ENCODE measurements around the gene TAX1BP1. TPM values are rescaled to one million over a fixed set of nuclear protein-coding genes. Genes with fewer than 3 reads are reported as not detected.

TAX1BP1 gene
- total RNA-seq, 2 experiments from 2014 or later = 53.1 to 53.9 TPM

DNA sequence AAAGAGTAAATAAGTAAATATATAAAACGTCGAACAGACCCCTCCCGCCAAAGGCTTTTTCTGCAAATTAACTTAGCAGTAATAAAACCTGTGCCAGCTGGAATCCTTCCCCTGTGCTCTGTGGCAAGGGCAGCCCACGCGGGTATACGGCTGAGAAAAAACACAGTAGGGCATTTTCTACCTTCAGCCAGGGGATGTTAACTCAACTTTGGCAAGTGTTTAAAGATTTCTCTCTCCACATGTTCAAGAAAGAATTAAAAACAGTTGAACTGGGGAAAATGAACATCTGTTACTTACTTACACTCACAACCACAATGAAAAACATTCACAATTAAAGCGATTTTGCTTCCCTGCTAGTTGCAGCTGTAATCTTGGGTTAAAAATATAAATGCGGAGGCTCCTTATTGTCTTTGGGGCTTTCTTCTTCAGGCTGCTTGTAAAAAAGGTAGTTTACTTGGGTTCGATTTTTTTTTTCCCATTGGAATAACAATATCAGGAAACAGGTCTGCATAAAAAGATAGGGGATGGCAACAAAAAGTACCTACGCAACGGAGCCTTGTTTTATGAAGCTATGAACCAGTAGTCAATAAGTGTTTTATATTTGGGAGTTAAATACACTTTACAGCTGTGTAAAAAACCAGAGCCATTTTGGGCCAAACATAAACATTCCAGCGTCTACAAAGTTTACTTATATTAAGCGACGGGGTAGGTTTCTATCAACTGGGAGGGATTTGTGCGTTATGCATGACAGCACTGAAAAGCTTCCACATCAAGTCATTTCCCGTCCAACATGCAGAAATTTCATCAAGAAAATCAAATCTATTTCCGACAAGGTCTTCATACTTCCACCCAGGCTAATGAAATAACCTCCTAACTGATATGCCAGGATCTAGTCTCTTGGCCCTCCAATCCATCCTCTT, 132.7 kb downstream of the TAX1BP1 start:
- H3K9me3 Mint-ChIP-seq (ENCODE audit: insufficient read depth) = no peaks in the 10 kb centered on the region
- ChIA-PET CTCF (no interaction called here), POLR2A (no interaction called here)

DNA sequence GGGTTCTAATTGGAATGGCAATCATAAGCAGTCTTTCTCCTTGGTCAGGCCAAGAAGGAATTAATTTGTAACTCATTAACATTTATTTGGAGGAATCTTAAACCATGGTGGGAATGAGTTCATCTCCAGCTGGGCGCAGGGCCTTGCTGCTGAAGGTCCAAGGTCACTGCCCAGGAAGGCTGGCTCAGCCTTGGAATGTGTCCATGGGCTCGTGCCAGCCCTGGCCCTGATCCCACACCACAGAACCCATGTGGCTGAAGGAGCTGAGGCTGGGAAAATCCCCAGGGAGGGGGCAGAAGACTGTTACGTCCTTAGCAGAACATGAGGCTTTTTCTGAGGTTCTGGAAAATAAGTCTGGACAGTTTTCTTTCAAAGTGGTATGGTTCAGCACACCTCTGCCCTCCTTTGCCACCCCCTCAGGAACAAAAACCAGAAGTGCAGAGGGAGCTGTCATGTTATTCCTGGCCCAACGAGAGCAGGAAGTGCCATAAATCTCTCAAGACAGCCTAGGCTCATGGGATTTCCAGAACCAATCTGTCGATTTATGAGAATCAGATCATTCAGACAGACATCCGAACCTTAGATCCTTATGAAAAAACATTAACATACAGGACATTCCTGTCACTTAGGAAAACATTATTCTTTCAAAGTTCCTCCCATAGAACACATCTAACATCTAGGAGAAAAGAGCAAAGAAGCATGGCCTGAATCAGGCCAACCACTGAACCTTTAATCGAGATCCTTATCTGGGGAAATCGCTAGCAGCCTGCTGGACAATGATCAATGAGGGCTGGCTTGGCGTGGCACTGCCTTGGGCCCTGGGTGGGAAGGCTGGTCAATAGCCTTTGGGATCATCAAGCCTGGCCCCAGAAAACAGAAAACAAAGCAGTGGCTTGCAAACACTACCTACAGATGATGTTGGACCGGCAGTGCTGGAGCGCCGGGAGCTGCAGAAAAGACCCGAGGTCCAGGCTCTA, 134.3 kb downstream of the TAX1BP1 start:
- ChIA-PET POLR2A (no interaction called here), CTCF (no interaction called here)
- no peaks in the 10 kb centered on the region for H3K36me3 Mint-ChIP-seq (ENCODE audit: low read depth)
- no peaks in the 10 kb centered on the region for H3K9me3 Mint-ChIP-seq (ENCODE audit: insufficient read depth)
- DNase-seq (no peak), ATAC-seq (no peak)
- H3K4me3 Mint-ChIP-seq = no peak overlapping the region
- peaks cover 2% of the 10 kb centered on the region for H3K4me1 Mint-ChIP-seq (ENCODE audit: low read depth)
- no peak overlapping the region for H3K27ac Mint-ChIP-seq
- H3K27me3 Mint-ChIP-seq (ENCODE audit: low read depth) = peaks cover 6% of the 10 kb centered on the region

More for the DNA sequence above, 132.7 kb downstream of the TAX1BP1 start:
- Mint-ChIP-seq H3K4me1 (ENCODE audit: low read depth) (peaks cover under 1% of the 10 kb centered on the region), H3K27ac (no peak overlapping the region), H3K36me3 (ENCODE audit: low read depth) (no peaks in the 10 kb centered on the region), H3K4me3 (no peak overlapping the region), H3K27me3 (ENCODE audit: low read depth) (peaks cover 6% of the 10 kb centered on the region)
- ATAC-seq = no peak
- no peak for DNase-seq

DNA sequence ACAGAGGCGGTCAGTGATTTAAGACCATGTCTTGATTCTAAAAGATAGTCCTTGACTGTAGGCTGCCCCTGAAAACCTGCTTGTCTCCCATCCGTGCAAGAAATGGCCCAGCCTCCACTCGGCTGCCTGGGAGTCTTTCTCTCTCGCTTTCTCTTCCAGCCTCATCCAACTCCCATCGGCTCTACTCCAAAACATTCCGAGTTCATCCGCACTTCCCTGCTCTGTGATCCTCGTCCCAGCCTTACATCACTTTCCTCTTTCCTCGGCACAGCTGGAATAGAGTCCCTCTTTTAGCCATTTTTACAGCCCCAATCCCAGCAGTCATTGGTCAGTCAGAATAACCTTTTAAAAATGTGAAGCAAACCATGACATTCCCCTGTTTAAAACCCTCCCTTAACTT, 135.1 kb downstream of the TAX1BP1 start:
- DNase-seq (no peak), ATAC-seq (no peak)
- Mint-ChIP-seq H3K4me1 (ENCODE audit: low read depth) (peaks cover 2% of the 10 kb centered on the region), H3K27me3 (ENCODE audit: low read depth) (peaks cover 6% of the 10 kb centered on the region), H3K4me3 (no peak overlapping the region), H3K27ac (no peak overlapping the region), H3K9me3 (ENCODE audit: insufficient read depth) (no peaks in the 10 kb centered on the region), H3K36me3 (ENCODE audit: low read depth) (no peaks in the 10 kb centered on the region)
- POLR2A ChIA-PET = no interaction called here
- CTCF ChIA-PET = no interaction called here

DNA sequence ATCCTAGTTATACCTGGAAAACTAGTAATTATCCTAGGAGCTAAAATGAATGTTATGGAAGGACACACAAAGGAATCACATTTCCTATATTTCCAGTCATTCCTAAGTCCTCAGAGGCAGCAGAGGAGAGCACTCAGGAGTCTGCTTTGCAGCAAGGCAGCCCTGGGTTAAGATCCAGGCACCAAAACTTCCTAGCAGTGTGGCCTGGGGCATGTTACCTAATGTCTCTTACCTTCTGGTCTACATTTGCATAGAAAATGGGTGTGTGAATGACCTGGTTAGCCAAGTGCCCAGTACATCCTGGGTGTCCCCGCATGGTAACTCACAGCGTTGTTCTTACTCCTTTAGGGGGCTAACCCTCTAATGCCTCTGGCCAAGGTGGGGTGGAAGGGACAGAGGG, 135.9 kb downstream of the TAX1BP1 start:
- Mint-ChIP-seq H3K9me3 (ENCODE audit: insufficient read depth) (no peaks in the 10 kb centered on the region), H3K27me3 (ENCODE audit: low read depth) (peaks cover 6% of the 10 kb centered on the region), H3K4me3 (no peak overlapping the region), H3K4me1 (ENCODE audit: low read depth) (peaks cover 2% of the 10 kb centered on the region), H3K27ac (no peak overlapping the region), H3K36me3 (ENCODE audit: low read depth) (no peaks in the 10 kb centered on the region)
- DNase-seq (no peak), ATAC-seq (no peak)
- CTCF ChIA-PET = no interaction called here
- POLR2A ChIA-PET = no interaction called here

DNA sequence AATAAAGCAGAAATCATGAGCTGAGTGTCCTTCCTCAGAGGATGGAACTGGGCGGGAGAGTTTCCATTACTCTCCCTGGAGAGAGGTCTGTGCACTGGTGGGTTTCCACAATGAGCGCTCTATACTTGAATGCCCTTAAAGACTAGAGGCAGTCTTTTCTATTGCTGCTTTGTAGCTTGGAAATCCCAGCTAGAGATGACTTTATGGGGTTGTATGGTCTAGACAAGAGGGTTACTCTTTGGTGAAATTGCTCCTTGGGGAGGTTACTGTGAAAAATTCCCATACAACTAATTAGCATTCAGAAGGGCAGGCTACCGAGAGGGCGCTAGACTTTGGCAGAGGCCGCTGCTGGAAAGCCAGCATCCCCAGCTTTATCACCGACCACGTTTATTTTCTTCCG, 136.8 kb downstream of the TAX1BP1 start:
- H3K9me3 Mint-ChIP-seq (ENCODE audit: insufficient read depth) = no peaks in the 10 kb centered on the region
- H3K27ac Mint-ChIP-seq = no peak overlapping the region
- ChIA-PET CTCF (no interaction called here), POLR2A (no interaction called here)
- no peak for DNase-seq
- peaks cover 2% of the 10 kb centered on the region for H3K4me1 Mint-ChIP-seq (ENCODE audit: low read depth)
- no peak for ATAC-seq
- peaks cover 4% of the 10 kb centered on the region for H3K27me3 Mint-ChIP-seq (ENCODE audit: low read depth)
- no peak overlapping the region for H3K4me3 Mint-ChIP-seq
- no peaks in the 10 kb centered on the region for H3K36me3 Mint-ChIP-seq (ENCODE audit: low read depth)

Other genes with a start within 250 kb of the TAX1BP1 start
- gene HIBADH, start 77.3 kb upstream of the TAX1BP1 start, total RNA-seq = 10 to 100 TPM in 1 of 2 experiments, 1 to 10 TPM in 1; 9.4 to 10.3 TPM